AG04450 (cell line): ENCODE measurements around the gene CRNN. TPM values are rescaled to one million over a fixed set of nuclear protein-coding genes. Genes with fewer than 3 reads are reported as not detected.

Source experiments
- CTCF ChIA-PET: fragments of 300-600, 350-600 bp; formaldehyde crosslinking; extraction: SDS; loops from one replicate; lab custom pipeline; 2022; ENCODE audit warnings: antibody characterized with exemption, inconsistent platforms; lab: Charles Lee
- POLR2A ChIA-PET: fragments of 350-600 bp; formaldehyde crosslinking; extraction: SDS; loops from one replicate; lab custom pipeline; 2021; ENCODE audit warnings: antibody characterized with exemption, inconsistent platforms; lab: Yijun Ruan, JAX
- DNase-seq: peaks from one replicate; pipeline ENCODE4 v3.0.0-alpha.2; 2011; ENCODE audit warnings: low read depth, low spot score
- H3K27ac ChIP-seq: one replicate; pipeline ENCODE4 v1.5.1; 2012; ENCODE audit warnings: low read depth, low read length, control low read depth
- H3K27me3 ChIP-seq: one replicate; pipeline ENCODE4 v1.6.0; 2012; ENCODE audit warnings: low read length; ENCODE audit not compliant: control insufficient read depth, insufficient read depth
- H3K4me3 ChIP-seq: 2 replicates; pipeline ENCODE4 v1.5.1; 2011; ENCODE audit warnings: mild to moderate bottlenecking, low read depth, low read length, control low read depth
- H3K9me3 ChIP-seq: 2 replicates; pipeline ENCODE4 v1.5.1; 2012; ENCODE audit warnings: low read length; ENCODE audit not compliant: control insufficient read depth, insufficient read depth
- CTCF ChIP-seq: IDR thresholded peaks from 2 replicates; pipeline ENCODE4 v1.5.1; 2011; ENCODE audit warnings: low read depth, low read length, control low read depth, inconsistent platforms
- polyA minus RNA-seq: library from RNA; depleted of rRNA, polyadenylated mRNA; stranded (reverse); fragments of >200 nt; gene quantifications from 2 replicates; pipeline ENCODE4 v1.2.3, GENCODE V29; 2011; rRNA and poly(A)+ RNA removed
- polyA plus RNA-seq: library from polyadenylated mRNA; depleted of rRNA; stranded (reverse); fragments of >200 nt; gene quantifications from 2 replicates; pipeline ENCODE4 v1.2.3, GENCODE V29; 2011; rRNA removed

Gene CRNN
- polyA plus RNA-seq: not detected in 2 replicates
- not detected in 2 replicates for polyA minus RNA-seq

- no peaks in the 10 kb centered on the region for H3K27me3 ChIP-seq
- CTCF ChIA-PET: interaction anchor here (1.0 kb wide), 1 partner anchor 45 kb away, joined by 4 read pairs; no protein-coding TSS in a partner anchor
- H3K4me3 ChIP-seq: no peak within 1 kb of the TSS
- POLR2A ChIA-PET: no interaction called here
- peaks cover 28% of the 10 kb centered on the region for H3K9me3 ChIP-seq
- H3K27ac ChIP-seq: no peak within 1 kb of the TSS
- no peak for TF ChIP-seq CTCF
- DNase-seq: no peak
Observed at GRCh38 chr1:152413909-152414308, at the start of gene CRNN. TSS of gene CRNN (minus strand) at chr1:152414263. CDS start at chr1:152412233, 2,030 bp downstream.

GRCh38 chr1:152462636-152463035 lies 48.6 kb upstream of the CRNN start:
- no peak for TF ChIP-seq CTCF
- H3K9me3 ChIP-seq: peaks cover 5% of the 10 kb centered on the region; the same call in 1 of the 2 replicates
- H3K4me3 ChIP-seq: no peak overlapping the region
- POLR2A ChIA-PET: no interaction called here
- CTCF ChIA-PET: no interaction called here
- H3K27ac ChIP-seq: no peak overlapping the region
- H3K27me3 ChIP-seq: no peaks in the 10 kb centered on the region
- no peak for DNase-seq

- ChIA-PET POLR2A (no interaction called here), CTCF (interaction anchor here (0.8 kb wide), 1 partner anchor 10 kb away, joined by 3 read pairs; no protein-coding TSS in a partner anchor)
- H3K9me3 ChIP-seq: peaks cover 5% of the 10 kb centered on the region; the same call in 1 of the 2 replicates
- no peaks in the 10 kb centered on the region for H3K27me3 ChIP-seq
- DNase-seq: no peak
- no peak overlapping the region for H3K4me3 ChIP-seq
- peak; percentile 33 for TF ChIP-seq CTCF
- no peak overlapping the region for H3K27ac ChIP-seq
Observed at GRCh38 chr1:152461544-152461943, 47.5 kb upstream of the CRNN start.

GRCh38 chr1:152460529-152460899 lies 46.5 kb upstream of the CRNN start:
- CTCF ChIA-PET: interaction anchor here (1.1 to 3.2 kb wide), 3 partner anchors 12 to 408 kb away, joined by 4 to 33 read pairs (median 12); no protein-coding TSS in a partner anchor
- POLR2A ChIA-PET: no interaction called here

More at GRCh38 chr1:152460529-152460899, 46.5 kb upstream of the CRNN start:
- no peak overlapping the region for H3K4me3 ChIP-seq
- no peaks in the 10 kb centered on the region for H3K27me3 ChIP-seq
- no peak overlapping the region for H3K27ac ChIP-seq
- TF ChIP-seq CTCF: no peak
- H3K9me3 ChIP-seq: peaks cover 5% of the 10 kb centered on the region; the same call in 1 of the 2 replicates
- no peak for DNase-seq
